ENCODE results near the gene ATP13A3. TPM values are rescaled to one million over a fixed set of nuclear protein-coding genes. Genes with fewer than 3 reads are reported as not detected.

ATP13A3 gene
- total RNA-seq, 1 experiment from 2014 or later: 119 TPM

GRCh38 chr3:194481525-194482195 lies 5.1 kb downstream of the ATP13A3 start:
- Mint-ChIP-seq H3K27me3 (ENCODE audit: insufficient read depth, unreplicated experiment) (no peaks in the 10 kb centered on the region), H3K4me1 (ENCODE audit: insufficient read depth, unreplicated experiment) (peaks cover 27% of the 10 kb centered on the region), H3K4me3 (ENCODE audit: unreplicated experiment) (no peak overlapping the region), H3K9me3 (ENCODE audit: unreplicated experiment) (no peaks in the 10 kb centered on the region), H3K36me3 (ENCODE audit: insufficient read depth, unreplicated experiment) (peaks cover 7% of the 10 kb centered on the region), H3K27ac (ENCODE audit: low read depth, unreplicated experiment) (peak overlapping the region; percentile 85)
- no peak for TF ChIP-seq CTCF (IDR thresholded peaks at IDR 0.05; ENCODE audit: unreplicated experiment)
- ChIA-PET CTCF (interaction anchor here (1.3 to 1.7 kb wide), 2 partner anchors 9 to 113 kb away, joined by 3 to 6 read pairs; no protein-coding TSS in a partner anchor), POLR2A (interaction anchor here (0.6 to 2.5 kb wide), 6 partner anchors 32 to 960 kb away, joined by 3 to 12 read pairs (median 4); no protein-coding TSS in a partner anchor)
- intact Hi-C loops (cut with micrococcal nuclease): loop anchor here (2.0 kb wide), 1 partner anchor 111 kb away; no protein-coding TSS in a partner anchor
- BruUV-seq (replicated peaks): no TSS peak
- DNase-seq (ENCODE audit: unreplicated experiment): no peak

GRCh38 chr3:194481103-194481502 lies 5.7 kb downstream of the ATP13A3 start:
- TF ChIP-seq CTCF (IDR thresholded peaks at IDR 0.05; ENCODE audit: unreplicated experiment): no peak
- H3K9me3 Mint-ChIP-seq (ENCODE audit: unreplicated experiment): no peaks in the 10 kb centered on the region
- no peaks in the 10 kb centered on the region for H3K27me3 Mint-ChIP-seq (ENCODE audit: insufficient read depth, unreplicated experiment)
- peak; percentile 65 for DNase-seq (ENCODE audit: unreplicated experiment)
- peak overlapping the region; percentile 85 for H3K27ac Mint-ChIP-seq (ENCODE audit: low read depth, unreplicated experiment)
- no peak overlapping the region for H3K4me3 Mint-ChIP-seq (ENCODE audit: unreplicated experiment)
- intact Hi-C loops (cut with micrococcal nuclease): loop anchor here (2.0 kb wide), 1 partner anchor 112 kb away; no protein-coding TSS in a partner anchor
- ChIA-PET POLR2A (interaction anchor here (0.6 to 2.5 kb wide), 6 partner anchors 33 to 960 kb away, joined by 3 to 12 read pairs (median 4); no protein-coding TSS in a partner anchor), CTCF (interaction anchor here (0.6 to 1.7 kb wide), 3 partner anchors 9 to 603 kb away, joined by 3 to 6 read pairs (median 3); no protein-coding TSS in a partner anchor)
- peaks cover 7% of the 10 kb centered on the region for H3K36me3 Mint-ChIP-seq (ENCODE audit: insufficient read depth, unreplicated experiment)
- peaks cover 27% of the 10 kb centered on the region for H3K4me1 Mint-ChIP-seq (ENCODE audit: insufficient read depth, unreplicated experiment)
- no TSS peak for BruUV-seq (replicated peaks)

GRCh38 chr3:194476784-194477183 lies 10.0 kb downstream of the ATP13A3 start:
- intact Hi-C loops (cut with micrococcal nuclease): no loop called here
- H3K27ac Mint-ChIP-seq (ENCODE audit: low read depth, unreplicated experiment): no peak overlapping the region
- H3K36me3 Mint-ChIP-seq (ENCODE audit: insufficient read depth, unreplicated experiment): no peaks in the 10 kb centered on the region
- no peak for TF ChIP-seq CTCF (IDR thresholded peaks at IDR 0.05; ENCODE audit: unreplicated experiment)
- POLR2A ChIA-PET: interaction anchor here (1.0 to 2.1 kb wide), 4 partner anchors 9 to 117 kb away, joined by 3 to 11 read pairs (median 6); no protein-coding TSS in a partner anchor
- H3K27me3 Mint-ChIP-seq (ENCODE audit: insufficient read depth, unreplicated experiment): no peaks in the 10 kb centered on the region
- BruUV-seq (replicated peaks): no TSS peak
- no peaks in the 10 kb centered on the region for H3K9me3 Mint-ChIP-seq (ENCODE audit: unreplicated experiment)
- DNase-seq (ENCODE audit: unreplicated experiment): no peak
- CTCF ChIA-PET: interaction anchor here (0.6 to 8.6 kb wide), 3 partner anchors 9 to 118 kb away, joined by 4 to 160 read pairs (median 9); no protein-coding TSS in a partner anchor
- H3K4me3 Mint-ChIP-seq (ENCODE audit: unreplicated experiment): no peak overlapping the region
- H3K4me1 Mint-ChIP-seq (ENCODE audit: insufficient read depth, unreplicated experiment): peaks cover 33% of the 10 kb centered on the region

GRCh38 chr3:194475978-194476377 lies 10.8 kb downstream of the ATP13A3 start:
- no TSS peak for BruUV-seq (replicated peaks)
- POLR2A ChIA-PET: interaction anchor here (1.3 to 2.1 kb wide), 2 partner anchors 98 to 118 kb away, joined by 4 to 11 read pairs; no protein-coding TSS in a partner anchor
- peak; percentile 16 for DNase-seq (ENCODE audit: unreplicated experiment)
- no peaks in the 10 kb centered on the region for H3K9me3 Mint-ChIP-seq (ENCODE audit: unreplicated experiment)
- H3K27ac Mint-ChIP-seq (ENCODE audit: low read depth, unreplicated experiment): no peak overlapping the region
- intact Hi-C loops (cut with micrococcal nuclease): no loop called here
- H3K36me3 Mint-ChIP-seq (ENCODE audit: insufficient read depth, unreplicated experiment): no peaks in the 10 kb centered on the region
- CTCF ChIA-PET: interaction anchor here (1.2 to 8.6 kb wide), 2 partner anchors 10 to 119 kb away, joined by 9 to 160 read pairs; no protein-coding TSS in a partner anchor
- H3K4me3 Mint-ChIP-seq (ENCODE audit: unreplicated experiment): no peak overlapping the region
- no peak for TF ChIP-seq CTCF (IDR thresholded peaks at IDR 0.05; ENCODE audit: unreplicated experiment)
- no peaks in the 10 kb centered on the region for H3K27me3 Mint-ChIP-seq (ENCODE audit: insufficient read depth, unreplicated experiment)
- H3K4me1 Mint-ChIP-seq (ENCODE audit: insufficient read depth, unreplicated experiment): peaks cover 29% of the 10 kb centered on the region

Measured in MCF 10A (cell line).